OCI-LY1 (cell line): Measurements from ENCODE around the gene BCL2L12.

ENCODE experiments used
- H2AFZ ChIP-seq: fragments of 200-600 bp; sonication (generic), shearing (Covaris generic); 2 replicates; pipeline ENCODE4 v1.6.0; 2014; ENCODE audit warnings: antibody characterized with exemption, mild to moderate bottlenecking, low read length
- H3F3A ChIP-seq: fragments of 200-600 bp; sonication (generic), shearing (Covaris generic); 2 replicates; pipeline ENCODE4 v1.6.0; 2014; ENCODE audit warnings: mild to moderate bottlenecking, antibody characterized with exemption, low read length, moderate library complexity; ENCODE audit not compliant: insufficient read depth
- H3K27ac ChIP-seq: fragments of 200-600 bp; sonication (generic); 2 replicates; pipeline ENCODE4 v1.5.1; 2014; ENCODE audit warnings: low read length, mixed run types, mild to moderate bottlenecking, low read depth; ENCODE audit not compliant: poor library complexity, severe bottlenecking
- H3K27me3 ChIP-seq: fragments of 200-600 bp; sonication (generic); 2 replicates; pipeline ENCODE4 v1.6.0; 2014; ENCODE audit warnings: antibody characterized with exemption, mild to moderate bottlenecking, low read length, moderate library complexity; ENCODE audit not compliant: insufficient read depth
- H3K36me3 ChIP-seq: fragments of 200-600 bp; sonication (generic); 2 replicates; pipeline ENCODE4 v1.6.1; 2014; ENCODE audit warnings: mild to moderate bottlenecking, antibody characterized with exemption, low read length, moderate library complexity, mixed read lengths; ENCODE audit not compliant: insufficient read depth
- H3K4me1 ChIP-seq: fragments of 200-600 bp; sonication (generic); 2 replicates; pipeline ENCODE4 v1.5.1; 2014; ENCODE audit warnings: mild to moderate bottlenecking, low read length, moderate library complexity; ENCODE audit not compliant: insufficient read depth, severe bottlenecking
- H3K4me2 ChIP-seq: fragments of 200-600 bp; sonication (generic), shearing (Covaris generic); 2 replicates; pipeline ENCODE4 v1.6.1; 2014; ENCODE audit warnings: low read length
- H3K4me3 ChIP-seq: fragments of 200-600 bp; sonication (generic); 2 replicates; pipeline ENCODE4 v1.5.1; 2014; ENCODE audit warnings: low read length, low read depth, mild to moderate bottlenecking, mixed read lengths; ENCODE audit not compliant: poor library complexity, severe bottlenecking
- H3K79me2 ChIP-seq: fragments of 200-600 bp; shearing (Covaris generic); 2 replicates; pipeline ENCODE4 v1.6.1; 2016; ENCODE audit warnings: mixed run types, low read length, mixed read lengths; ENCODE audit not compliant: insufficient read depth
- H3K9ac ChIP-seq: fragments of 200-600 bp; sonication (generic), shearing (Covaris generic); 2 replicates; pipeline ENCODE4 v1.6.1; 2014; ENCODE audit warnings: mild to moderate bottlenecking, low read length, mixed read lengths
- H3K9me2 ChIP-seq: fragments of 200-600 bp; sonication (generic), shearing (Covaris generic); 2 replicates; pipeline ENCODE4 v1.6.1; 2014; ENCODE audit warnings: low read depth, mild to moderate bottlenecking, low read length, mixed read lengths
- H3K9me3 ChIP-seq: fragments of 200-600 bp; shearing (Covaris generic); 2 replicates; pipeline ENCODE4 v1.6.1; 2014; ENCODE audit warnings: low read length, mixed read lengths
- H4K20me1 ChIP-seq: fragments of 200-600 bp; sonication (generic), shearing (Covaris generic); 2 replicates; pipeline ENCODE4 v1.6.0; 2016; ENCODE audit warnings: mild to moderate bottlenecking, low read length; ENCODE audit not compliant: insufficient read depth
- CTCF ChIP-seq: fragments of 200-600 bp; sonication (generic), shearing (Covaris generic); IDR thresholded peaks from 2 replicates; pipeline ENCODE4 v1.5.1; 2017; ENCODE audit warnings: mild to moderate bottlenecking, antibody characterized with exemption, low read length, moderate library complexity, mixed read lengths
- EZH2 ChIP-seq: fragments of 200-600 bp; sonication (generic), shearing (Covaris generic); IDR thresholded peaks from 2 replicates; pipeline ENCODE4 v1.8.0; 2017; ENCODE audit warnings: borderline replicate concordance, mixed run types, mild to moderate bottlenecking, antibody characterized with exemption, low read length, moderate library complexity, mixed read lengths

BCL2L12 gene

DNA sequence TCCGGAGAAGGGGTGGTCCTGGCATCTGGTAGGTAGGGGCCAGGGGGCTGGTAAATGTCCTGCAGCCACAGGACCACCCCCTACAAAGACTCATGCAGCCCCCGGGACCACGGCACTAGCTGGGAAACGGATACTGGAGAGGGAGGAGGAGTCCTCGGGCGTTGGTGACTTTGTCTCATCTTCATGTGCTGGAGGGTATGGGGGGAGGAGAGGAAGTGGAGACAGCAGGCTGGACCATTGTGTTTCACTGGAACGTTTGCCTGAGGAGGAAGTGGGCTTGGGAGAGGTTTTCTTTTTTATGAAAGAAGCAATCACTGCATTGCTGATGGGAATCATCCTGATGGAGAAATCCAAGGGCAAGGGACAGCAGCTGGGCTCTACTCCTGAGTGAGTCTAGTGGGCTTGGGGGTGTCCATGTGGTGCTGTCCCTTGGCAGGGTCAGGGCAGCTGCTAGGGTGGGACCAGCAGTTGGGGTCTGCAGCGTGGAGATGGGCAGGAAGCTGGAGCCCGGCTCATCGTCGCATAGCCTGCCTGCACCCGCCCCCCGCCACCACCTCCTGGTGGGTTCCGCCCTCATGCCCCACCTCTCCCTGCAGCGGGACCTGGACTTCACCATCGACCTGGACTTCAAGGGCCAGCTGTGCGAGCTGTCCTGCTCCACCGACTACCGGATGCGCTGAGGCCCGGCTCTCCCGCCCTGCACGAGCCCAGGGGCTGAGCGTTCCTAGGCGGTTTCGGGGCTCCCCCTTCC is 22.0 kb downstream of the BCL2L12 start:
- Histone ChIP-seq H3F3A (no peaks in the 10 kb centered on the region), H3K4me3 (no peak overlapping the region), H3K4me1 (peaks cover 19% of the 10 kb centered on the region), H4K20me1 (no peaks in the 10 kb centered on the region), H3K27me3 (no peaks in the 10 kb centered on the region), H2AFZ (no peak overlapping the region), H3K79me2 (no peaks in the 10 kb centered on the region), H3K4me2 (no peak overlapping the region), H3K9me2 (no peaks in the 10 kb centered on the region), H3K27ac (no peak overlapping the region), H3K9me3 (no peaks in the 10 kb centered on the region), H3K36me3 (peaks cover 75% of the 10 kb centered on the region), H3K9ac (no peak overlapping the region)
- TF ChIP-seq CTCF: no peak

- Histone ChIP-seq H3K9ac (no peak overlapping the region), H2AFZ (no peak overlapping the region), H3K27ac (no peak overlapping the region), H3K79me2 (no peaks in the 10 kb centered on the region), H3K4me3 (no peak overlapping the region), H4K20me1 (no peaks in the 10 kb centered on the region), H3K9me3 (no peaks in the 10 kb centered on the region), H3K4me2 (no peak overlapping the region), H3F3A (0 out of 2 replicates have a peak, but pooled peaks cover 3% of the 10 kb centered on the region), H3K27me3 (no peaks in the 10 kb centered on the region), H3K36me3 (peaks cover 67% of the 10 kb centered on the region), H3K9me2 (no peaks in the 10 kb centered on the region), H3K4me1 (peaks cover 19% of the 10 kb centered on the region)
- TF ChIP-seq EZH2: no peak
These were observed 22.9 kb downstream of the BCL2L12 start for GRCh38 chr19:49688531-49689132.

- H2AFZ ChIP-seq: no peak within 1 kb of the TSS
These were observed 23.7 kb downstream of the BCL2L12 start, which contains the start of gene ADM5 for GRCh38 chr19:49689133-49690078. Gene ADM5 (plus strand): TSS chr19:49689594. CDS start chr19:49689838, 244 bp downstream.

More at GRCh38 chr19:49689133-49690078, 23.7 kb downstream of the BCL2L12 start, which contains the start of gene ADM5:
- no peaks in the 10 kb centered on the region for H3K27me3 ChIP-seq
- H3F3A ChIP-seq: 0 out of 2 replicates have a peak, but pooled peaks cover 3% of the 10 kb centered on the region
- TF ChIP-seq CTCF (peak; percentile 51), EZH2 (no peak)
- no peak within 1 kb of the TSS for H3K4me3 ChIP-seq
- no peak within 1 kb of the TSS for H3K4me2 ChIP-seq
- no peak within 1 kb of the TSS for H3K9ac ChIP-seq
- no peak within 1 kb of the TSS for H3K27ac ChIP-seq
- H3K9me2 ChIP-seq: no peaks in the 10 kb centered on the region
- H3K79me2 ChIP-seq: no peaks in the 10 kb centered on the region
- H4K20me1 ChIP-seq: no peaks in the 10 kb centered on the region
- H3K4me1 ChIP-seq: peaks cover 19% of the 10 kb centered on the region
- no peaks in the 10 kb centered on the region for H3K9me3 ChIP-seq
- H3K36me3 ChIP-seq: peaks cover 59% of the 10 kb centered on the region
